Stomach (tissue), 4 donors: ENCODE results near the gene GPS2.

Experiments used
- EP300 ChIP-seq: sonication (generic); formaldehyde crosslinking; IDR thresholded peaks from one replicate; pipeline ENCODE4 v1.6.1; 2017; ENCODE audit warnings: antibody characterized with exemption
- POLR2A ChIP-seq, 4 donors: fragments of 450-650 bp; IDR thresholded peaks; one replicate each; pipeline ENCODE4 v1.6.1; 2016; ENCODE audit warnings: antibody characterized with exemption in 4 of 4, control low read depth in 2 of 4, mild to moderate bottlenecking in 1 of 4, moderate library complexity in 1 of 4
- POLR2AphosphoS5 ChIP-seq, 3 donors: sonication (generic); formaldehyde crosslinking; IDR thresholded peaks; one replicate each; pipeline ENCODE4 v1.6.1; 2016; ENCODE audit warnings: antibody characterized with exemption in 3 of 3
- TF ChIP-seq, protein P1 (sequence below), 7 experiments: fragments of 450-650 bp in 4 of 7; fragments of 200-600 bp in 3 of 7; sonication (generic) in 3 of 7; IDR thresholded peaks; one replicate each; pipeline ENCODE4 v1.5.1; 2016 to 2019; ENCODE audit warnings: antibody characterized with exemption in 7 of 7, control low read depth in 2 of 7, mild to moderate bottlenecking in 1 of 7

DNA sequence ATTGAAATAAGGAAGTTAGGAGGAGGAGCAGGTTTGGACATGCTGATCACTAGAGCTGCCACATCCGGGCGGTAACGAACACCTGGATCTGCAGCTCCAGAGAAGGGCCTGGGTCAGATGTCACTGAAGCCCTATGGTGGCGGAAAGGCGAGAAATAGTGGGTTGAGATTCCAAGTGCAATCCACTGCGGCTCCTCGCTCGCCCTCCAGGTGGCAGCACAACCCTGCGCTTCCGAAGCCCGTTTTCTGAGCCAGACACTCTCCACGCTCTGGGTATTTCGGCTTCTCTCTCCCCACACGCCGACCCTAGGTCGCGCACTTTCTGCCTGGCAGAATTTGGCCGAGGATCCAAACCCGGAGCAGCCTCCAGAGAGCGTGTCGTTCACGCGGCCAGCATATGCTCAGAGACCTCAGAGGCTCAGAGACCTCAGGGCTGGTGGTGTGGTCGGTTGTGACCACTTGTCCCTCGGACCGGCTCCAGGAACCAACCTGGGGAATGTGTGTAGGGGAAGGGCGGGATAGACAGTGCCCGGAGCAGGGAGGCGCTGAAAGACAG lies 34.6 kb downstream of the GPS2 start:
- TF ChIP-seq, protein P1, sequence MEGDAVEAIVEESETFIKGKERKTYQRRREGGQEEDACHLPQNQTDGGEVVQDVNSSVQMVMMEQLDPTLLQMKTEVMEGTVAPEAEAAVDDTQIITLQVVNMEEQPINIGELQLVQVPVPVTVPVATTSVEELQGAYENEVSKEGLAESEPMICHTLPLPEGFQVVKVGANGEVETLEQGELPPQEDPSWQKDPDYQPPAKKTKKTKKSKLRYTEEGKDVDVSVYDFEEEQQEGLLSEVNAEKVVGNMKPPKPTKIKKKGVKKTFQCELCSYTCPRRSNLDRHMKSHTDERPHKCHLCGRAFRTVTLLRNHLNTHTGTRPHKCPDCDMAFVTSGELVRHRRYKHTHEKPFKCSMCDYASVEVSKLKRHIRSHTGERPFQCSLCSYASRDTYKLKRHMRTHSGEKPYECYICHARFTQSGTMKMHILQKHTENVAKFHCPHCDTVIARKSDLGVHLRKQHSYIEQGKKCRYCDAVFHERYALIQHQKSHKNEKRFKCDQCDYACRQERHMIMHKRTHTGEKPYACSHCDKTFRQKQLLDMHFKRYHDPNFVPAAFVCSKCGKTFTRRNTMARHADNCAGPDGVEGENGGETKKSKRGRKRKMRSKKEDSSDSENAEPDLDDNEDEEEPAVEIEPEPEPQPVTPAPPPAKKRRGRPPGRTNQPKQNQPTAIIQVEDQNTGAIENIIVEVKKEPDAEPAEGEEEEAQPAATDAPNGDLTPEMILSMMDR (IDR thresholded peaks at IDR 0.05), result peak in 5 of 7 experiments; percentile 88 to 97 (median 94)
- TF ChIP-seq POLR2AphosphoS5 (IDR thresholded peaks at IDR 0.05) (peak in 1 of 3 donors; percentile 29), POLR2A (IDR thresholded peaks at IDR 0.05) (no peak), EP300 (no peak)
